CD14-positive monocyte (primary cell): ENCODE measurements around the gene SNAP29. TPM values are rescaled to one million over a fixed set of nuclear protein-coding genes. Genes with fewer than 3 reads are reported as not detected.
"Not testable (repeated sequence)": the region's sequence is repeated elsewhere in the genome, so short reads cannot be mapped to it uniquely, and the experiment has no call there.

Experiments
- DNase-seq, 3 donors: peaks; one replicate each; pipeline ENCODE4 v3.0.0-alpha.2; 2011 to 2022
- H2AFZ ChIP-seq: 2 replicates; pipeline ENCODE4 v1.6.0; 2012; ENCODE audit warnings: mild to moderate bottlenecking, low read depth, low read length, inconsistent platforms; ENCODE audit not compliant: insufficient read depth, poor library complexity, severe bottlenecking
- H3K27ac ChIP-seq, 2 donors: 1 replicate in 1 of 2; 2 replicates in 1 of 2; pipeline ENCODE4 v1.5.1; 2012 to 2013; ENCODE audit warnings: low read length in 2 of 2, control low read depth in 1 of 2, inconsistent platforms in 1 of 2, low read depth in 1 of 2, mild to moderate bottlenecking in 1 of 2
- H3K27me3 ChIP-seq, 2 donors: one replicate each; pipeline versions ENCODE4 v1.6.0 to v1.6.1; 2011 to 2013; ENCODE audit warnings: low read length in 2 of 2; ENCODE audit not compliant: control insufficient read depth in 2 of 2, insufficient read depth in 2 of 2
- H3K36me3 ChIP-seq, 2 donors: replicated peaks in 1 of 2; 1 replicate in 1 of 2; 2 replicates in 1 of 2; pipeline versions ENCODE4 v1.5.1 to v1.6.1; 2012 to 2013; ENCODE audit warnings: low read length in 2 of 2, control low read depth in 1 of 2, inconsistent platforms in 1 of 2, mild to moderate bottlenecking in 1 of 2; ENCODE audit not compliant: insufficient read depth in 2 of 2, control insufficient read depth in 1 of 2
- H3K4me1 ChIP-seq, 2 donors: 1 replicate in 1 of 2; 2 replicates in 1 of 2; pipeline versions ENCODE4 v1.5.1 to v1.6.1; 2012 to 2013; ENCODE audit warnings: low read length in 2 of 2, control low read depth in 1 of 2, inconsistent platforms in 1 of 2, mild to moderate bottlenecking in 1 of 2, moderate library complexity in 1 of 2; ENCODE audit not compliant: insufficient read depth in 2 of 2, control insufficient read depth in 1 of 2
- H3K4me2 ChIP-seq: replicated peaks from 2 replicates; pipeline ENCODE3; 2012; ENCODE audit warnings: low read length, moderate library complexity, mild to moderate bottlenecking; ENCODE audit not compliant: poor library complexity, severe bottlenecking; ENCODE audit errors: extremely low read depth
- H3K4me3 ChIP-seq, 3 experiments: fragments of 200-600 bp in 1 of 3; sonication (generic) in 1 of 3; replicated peaks in 1 of 3; 1 replicate in 2 of 3; 2 replicates in 1 of 3; pipeline ENCODE4 v1.5.1; 2011 to 2013; ENCODE audit warnings: low read length in 3 of 3, mild to moderate bottlenecking in 3 of 3, control low read depth in 2 of 3, low read depth in 2 of 3, inconsistent platforms in 1 of 3, moderate library complexity in 1 of 3
- H3K79me2 ChIP-seq: 2 replicates; pipeline ENCODE4 v1.6.0; 2012; ENCODE audit warnings: mild to moderate bottlenecking, control low read depth, inconsistent platforms, low read length, moderate library complexity; ENCODE audit not compliant: insufficient read depth
- H3K9ac ChIP-seq: 2 replicates; pipeline ENCODE4 v1.6.0; 2017; ENCODE audit warnings: low read length, mild to moderate bottlenecking; ENCODE audit not compliant: insufficient read depth, poor library complexity, severe bottlenecking
- H3K9me3 ChIP-seq, 2 donors: replicated peaks in 1 of 2; 1 replicate in 1 of 2; 2 replicates in 1 of 2; pipeline versions ENCODE4 v1.5.1 to v1.6.1; 2012 to 2013; ENCODE audit warnings: low read length in 2 of 2, control low read depth in 1 of 2; ENCODE audit not compliant: control insufficient read depth in 1 of 2, insufficient read depth in 1 of 2
- H4K20me1 ChIP-seq: 2 replicates; pipeline ENCODE4 v1.6.0; 2012; ENCODE audit warnings: mild to moderate bottlenecking, low read length, control low read depth, moderate library complexity; ENCODE audit not compliant: insufficient read depth
- H3K27ac Mint-ChIP-seq, 7 donors: one replicate each; pipeline ENCODE4 v1.8.0; 2020; ENCODE audit warnings: mild to moderate bottlenecking in 7 of 7, mixed read lengths in 7 of 7, moderate library complexity in 6 of 7, inconsistent platforms in 2 of 7
- H3K27me3 Mint-ChIP-seq, 3 donors: one replicate each; pipeline ENCODE4 v1.8.0; 2021 to 2022; ENCODE audit warnings: low read depth in 3 of 3, mild to moderate bottlenecking in 3 of 3, mixed read lengths in 3 of 3, moderate library complexity in 3 of 3, inconsistent platforms in 1 of 3
- H3K36me3 Mint-ChIP-seq, 2 donors: one replicate each; pipeline ENCODE4 v1.8.0; 2020; ENCODE audit warnings: mixed read lengths in 2 of 2, inconsistent platforms in 1 of 2, mild to moderate bottlenecking in 1 of 2
- H3K4me1 Mint-ChIP-seq: one replicate; pipeline ENCODE4 v1.8.0; 2020; ENCODE audit warnings: mild to moderate bottlenecking, mixed read lengths
- H3K4me3 Mint-ChIP-seq, 2 donors: one replicate each; pipeline ENCODE4 v1.8.0; 2020; ENCODE audit warnings: mild to moderate bottlenecking in 2 of 2, mixed read lengths in 2 of 2, moderate library complexity in 1 of 2
- H3K9me3 Mint-ChIP-seq, 7 donors: one replicate each; pipeline ENCODE4 v1.8.0; 2020 to 2022; ENCODE audit warnings: mixed read lengths in 7 of 7, mild to moderate bottlenecking in 6 of 7, moderate library complexity in 6 of 7, inconsistent platforms in 2 of 7
- CTCF ChIP-seq: fragments of 200-600 bp; IDR thresholded peaks from one replicate; pipeline ENCODE4 v1.8.0; 2022; ENCODE audit warnings: antibody characterized with exemption, mild to moderate bottlenecking
- WGBS: methylation state at CpG from one replicate; pipeline ENCODE4 v1.1.5; 2013; ENCODE audit warnings: missing lambda C conversion rate; ENCODE audit not compliant: insufficient coverage; 5-methylcytosine and 5-hydroxymethylcytosine counted together
- intact Hi-C, 2 donors: fragments of 100-400 bp; cut with micrococcal nuclease; formaldehyde crosslinking; loops; one replicate each; pipeline versions ENCODE4 v1.15.0 to v1.15.1; 2023
- polyA plus RNA-seq, 3 donors: library from polyadenylated mRNA; depleted of rRNA in 1 of 3; unstranded in 2 of 3; stranded (reverse) in 1 of 3; fragments of 300-500 nt in 2 of 3; fragments of >200 nt in 1 of 3; fragmentation: Illumina TruSeq in 2 of 3; gene quantifications; 1 replicate in 2 of 3; 2 replicates in 1 of 3; pipeline ENCODE4 v1.2.3, GENCODE V29; 2012 to 2021

SNAP29 gene
- polyA plus RNA-seq, 3 donors, result 22.3 to 32.8 (median 28.9) TPM

- peaks cover 31% of the 10 kb centered on the region for H3K4me1 Mint-ChIP-seq
- Histone ChIP-seq H3K4me1 (peaks cover 27 to 31% of the 10 kb centered on the region in 2 donors), H3K9ac (no peak overlapping the region), H3K36me3 (no peaks in the 10 kb centered on the region), H3K27ac (no peak overlapping the region), H3K27me3 (no peaks in the 10 kb centered on the region), H4K20me1 (no peaks in the 10 kb centered on the region), H3K79me2 (no peaks in the 10 kb centered on the region), H3K4me2 (no peak overlapping the region), H3K9me3 (no peaks in the 10 kb centered on the region), H3K4me3 (no peak overlapping the region), H2AFZ (no peak overlapping the region)
- TF ChIP-seq CTCF, result no peak
- peaks cover 0 to 4% (median 0%) of the 10 kb centered on the region in 7 donors for H3K9me3 Mint-ChIP-seq
- no peak overlapping the region for H3K4me3 Mint-ChIP-seq
- no peak overlapping the region for H3K27ac Mint-ChIP-seq
- no CpG with 5 or more reads among the region's 3 CpGs for WGBS
- H3K27me3 Mint-ChIP-seq, result peaks cover 1 to 4% (median 3%) of the 10 kb centered on the region in 3 donors
- no peaks in the 10 kb centered on the region for H3K36me3 Mint-ChIP-seq
- intact Hi-C loops, result no loop called here
- no peak for DNase-seq
Measured at GRCh38 chr22:20906387-20906767, 47.6 kb downstream of the SNAP29 start.

GRCh38 chr22:20908717-20909116 is 49.9 kb downstream of the SNAP29 start:
- H3K27ac ChIP-seq, H3K4me3 ChIP-seq, H2AFZ ChIP-seq, H3K9ac ChIP-seq, H3K27me3 ChIP-seq, intact Hi-C loops, H3K9me3 Mint-ChIP-seq, H3K4me3 Mint-ChIP-seq, H3K4me2 ChIP-seq, H3K79me2 ChIP-seq, H3K36me3 ChIP-seq, DNase-seq, H3K36me3 Mint-ChIP-seq, H3K9me3 ChIP-seq, H3K27me3 Mint-ChIP-seq, H4K20me1 ChIP-seq: not testable (repeated sequence)
- H3K4me1 ChIP-seq, result peaks cover 26 to 28% of the 10 kb centered on the region in 2 donors
- peaks cover 31% of the 10 kb centered on the region for H3K4me1 Mint-ChIP-seq
- H3K27ac Mint-ChIP-seq, result peak overlapping the region in 2 of 7 donors; percentile 58 to 68
- WGBS, result 82% methylated on average over 3 of the region's 5 CpGs
